ENCODE data around the gene DCAF11.

GRCh38 chr14:24167469-24168114, 53.0 kb downstream of the DCAF11 start:
- TF ChIP-seq SIN3A (conservative IDR thresholded peaks at IDR 0.05 in 1 of 2, IDR thresholded peaks at IDR 0.05 in 1 of 2; ENCODE audit: low read depth in 1 of 2, low read length in 2 of 2) (no peak), POLR2A (IDR thresholded peaks at IDR 0.05; ENCODE audit: control extremely low read depth in 1 of 2, low read depth in 2 of 2, low read length in 2 of 2) (no peak), KDM1A (IDR thresholded peaks at IDR 0.05; ENCODE audit: borderline replicate concordance, low read length) (no peak), CREB1 (IDR thresholded peaks at IDR 0.05) (no peak)

Data from H1 (cell line).